DLD1 (cell line): ENCODE measurements around the gene RBM12.

Source experiments
- in situ Hi-C: cut with HindIII; loops from 2 replicates; pipeline ENCODE4 v1.10.0; 2017; ENCODE audit warnings: low sequenced_read_pairs

RBM12 gene

GRCh38 chr20:35621560-35621946 lies 43.1 kb downstream of the RBM12 start:
- in situ Hi-C loops: no loop called here

DNA sequence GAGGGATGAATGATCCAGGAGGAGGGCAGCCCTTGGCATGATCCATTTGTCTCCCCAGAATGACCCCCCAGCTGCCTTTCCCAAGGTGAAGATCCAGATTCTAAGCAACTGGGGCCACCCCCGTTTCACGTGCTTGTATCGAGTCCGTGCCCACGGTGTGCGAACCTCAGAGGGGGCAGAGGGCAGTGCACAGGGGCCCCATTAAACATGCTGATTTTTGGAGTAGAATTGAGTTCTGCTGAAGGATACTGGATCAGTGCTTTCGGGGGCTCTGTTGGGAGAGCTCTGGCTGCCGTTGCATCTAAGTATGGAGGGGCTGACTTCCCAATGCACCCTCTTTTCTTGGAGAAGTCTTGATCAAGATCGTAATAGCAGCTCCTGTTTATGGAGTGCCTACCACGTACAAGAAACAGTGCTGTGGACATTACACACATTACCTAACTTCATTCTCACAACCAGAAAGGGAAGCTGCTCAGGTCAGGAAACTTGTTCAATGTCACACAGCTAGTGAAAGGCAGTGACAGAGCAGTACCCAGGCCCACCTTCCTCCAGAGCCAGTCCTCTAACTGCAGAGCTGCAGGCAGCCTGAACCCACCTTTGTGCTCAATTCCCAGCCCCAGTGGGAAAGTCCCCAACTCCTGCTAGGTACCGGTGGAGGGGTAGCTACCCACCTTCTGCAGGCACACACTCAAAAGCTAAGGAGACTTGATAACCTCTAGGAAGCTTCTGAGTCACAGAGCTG lies 43.7 kb downstream of the RBM12 start:
- in situ Hi-C loops: no loop called here

GRCh38 chr20:35619196-35620095 lies 45.3 kb downstream of the RBM12 start:
- in situ Hi-C loops: no loop called here

DNA sequence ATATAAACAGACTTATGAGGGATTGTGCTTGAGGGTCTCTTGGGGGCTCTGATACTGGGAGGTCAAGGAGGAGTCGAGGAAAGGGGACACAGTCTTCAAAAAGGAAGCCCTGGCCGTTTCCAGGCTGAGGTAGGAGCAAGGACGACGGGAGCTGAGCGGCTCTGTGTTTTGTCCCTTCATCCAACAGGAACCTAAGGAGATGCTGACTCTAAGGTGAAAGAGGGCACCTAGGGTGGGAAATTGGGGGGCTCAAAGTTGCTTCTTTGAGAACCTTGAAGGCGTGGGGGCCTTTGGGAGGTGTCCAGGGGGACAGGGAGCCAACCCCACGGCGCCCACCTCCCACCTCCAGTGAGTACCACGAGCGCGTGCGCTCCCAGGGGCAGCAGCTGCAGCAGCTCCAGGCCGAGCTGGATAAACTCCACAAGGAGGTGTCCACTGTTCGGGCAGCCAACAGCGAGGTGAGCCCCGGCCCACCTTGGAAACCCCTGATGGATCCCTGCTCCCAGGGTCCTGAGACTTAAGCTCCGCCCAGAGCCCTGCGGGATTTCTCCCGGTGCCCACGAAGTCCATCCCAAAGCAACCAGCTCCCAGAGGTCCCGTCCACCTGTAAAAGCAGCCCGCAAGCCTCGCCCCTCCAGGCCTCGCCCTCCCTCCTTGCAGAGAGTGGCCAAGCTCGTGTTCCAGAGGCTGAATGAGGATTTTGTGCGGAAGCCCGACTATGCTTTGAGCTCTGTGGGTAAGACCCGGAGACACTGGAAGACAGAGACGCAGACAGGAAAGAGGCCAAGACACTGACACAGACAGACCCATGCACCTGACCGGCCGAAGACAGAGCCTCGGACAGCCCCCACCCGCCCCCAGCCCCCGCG lies 46.2 kb downstream of the RBM12 start:
- in situ Hi-C loops: no loop called here

GRCh38 chr20:35617397-35618262 lies 47.1 kb downstream of the RBM12 start:
- in situ Hi-C loops: no loop called here

- in situ Hi-C loops: no loop called here
Measured at GRCh38 chr20:35616465-35617396, 48.0 kb downstream of the RBM12 start.

DNA sequence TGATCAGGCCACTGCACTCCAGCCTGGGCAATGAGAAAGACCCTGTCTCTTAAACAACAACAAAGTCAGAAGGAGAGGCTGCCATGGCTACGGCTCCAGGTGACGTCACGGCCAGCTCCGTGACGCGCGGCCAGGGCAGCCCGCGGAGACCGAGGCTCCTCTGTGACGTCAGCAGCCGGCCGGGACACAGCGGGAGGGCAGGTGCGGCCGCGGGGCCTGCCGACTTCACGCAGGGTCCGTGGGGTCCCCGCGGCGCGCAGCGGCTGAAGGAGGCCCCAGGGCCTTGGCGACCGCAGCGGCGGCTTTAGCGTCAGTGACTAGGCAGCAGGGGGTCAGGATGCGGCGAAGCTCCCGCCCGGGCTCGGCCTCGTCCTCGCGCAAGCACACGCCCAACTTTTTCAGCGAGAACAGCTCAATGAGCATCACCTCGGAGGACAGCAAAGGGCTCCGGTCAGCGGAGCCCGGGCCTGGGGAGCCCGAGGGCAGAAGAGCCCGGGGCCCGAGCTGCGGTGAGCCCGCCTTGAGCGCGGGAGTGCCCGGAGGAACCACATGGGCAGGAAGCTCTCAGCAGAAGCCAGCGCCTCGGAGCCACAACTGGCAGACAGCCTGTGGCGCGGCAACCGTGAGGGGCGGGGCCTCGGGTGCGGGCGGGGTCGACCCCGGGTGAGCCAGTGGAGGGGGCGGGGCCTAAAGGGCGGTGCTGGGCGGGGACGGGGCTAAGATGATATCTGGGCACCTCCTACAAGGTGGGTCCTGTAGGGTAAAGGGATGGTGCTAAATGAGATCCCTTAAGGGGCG lies 48.8 kb downstream of the RBM12 start, which contains the start of gene SPAG4:
TSS of gene SPAG4 (plus strand) at position 163 of the 798 bp plus-strand sequence. CDS start at position 338, 175 bp downstream.
- in situ Hi-C loops: no loop called here

DNA sequence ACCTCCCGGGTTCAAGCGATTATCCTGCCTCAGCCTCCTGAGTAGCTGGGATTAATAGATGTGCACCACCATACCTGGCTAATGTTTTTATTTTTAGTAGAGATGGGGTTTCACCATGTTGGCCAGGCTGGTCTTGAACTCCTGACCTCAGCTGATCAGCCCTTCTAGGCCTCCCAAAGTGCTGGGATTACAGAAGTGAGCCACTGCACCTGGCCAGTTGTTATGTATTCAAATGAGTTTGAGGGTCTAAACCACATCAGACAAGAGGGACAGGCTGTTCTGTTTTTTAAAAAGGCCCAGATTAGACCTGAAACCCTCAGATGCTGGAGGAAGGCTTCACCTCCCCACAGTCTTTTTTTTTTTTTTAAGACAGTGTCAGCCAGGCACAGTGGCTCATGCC lies 53.2 kb downstream of the RBM12 start:
- in situ Hi-C loops: no loop called here

DNA sequence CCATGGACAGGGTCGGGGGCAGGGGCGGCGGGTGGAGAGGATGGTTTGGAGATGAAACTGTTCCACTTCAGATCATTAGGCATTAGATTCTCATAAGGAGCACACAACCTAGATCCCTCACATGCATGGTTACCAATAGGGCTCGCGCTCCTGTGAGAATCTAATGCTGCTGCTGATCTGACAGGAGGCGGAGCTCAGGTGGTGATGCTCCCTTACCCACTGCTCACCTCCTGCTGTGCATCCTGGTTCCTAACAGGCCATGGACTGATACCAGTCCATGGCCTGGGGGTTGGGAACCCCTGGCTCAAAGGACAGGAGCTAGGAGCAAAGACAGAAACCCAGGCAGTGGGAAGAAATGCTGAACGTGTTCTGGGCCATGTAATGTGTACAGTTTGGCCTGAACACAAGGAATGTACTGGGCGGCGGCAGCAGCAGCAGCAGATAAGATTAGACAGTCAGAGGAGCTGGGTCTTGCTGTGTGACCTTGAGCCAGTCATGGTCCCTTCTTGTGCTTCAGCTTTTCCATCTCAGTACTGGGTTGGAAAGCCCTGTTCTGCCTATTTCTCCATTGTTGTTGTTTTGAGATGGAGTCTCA lies 53.8 kb downstream of the RBM12 start:
- in situ Hi-C loops: no loop called here

DNA sequence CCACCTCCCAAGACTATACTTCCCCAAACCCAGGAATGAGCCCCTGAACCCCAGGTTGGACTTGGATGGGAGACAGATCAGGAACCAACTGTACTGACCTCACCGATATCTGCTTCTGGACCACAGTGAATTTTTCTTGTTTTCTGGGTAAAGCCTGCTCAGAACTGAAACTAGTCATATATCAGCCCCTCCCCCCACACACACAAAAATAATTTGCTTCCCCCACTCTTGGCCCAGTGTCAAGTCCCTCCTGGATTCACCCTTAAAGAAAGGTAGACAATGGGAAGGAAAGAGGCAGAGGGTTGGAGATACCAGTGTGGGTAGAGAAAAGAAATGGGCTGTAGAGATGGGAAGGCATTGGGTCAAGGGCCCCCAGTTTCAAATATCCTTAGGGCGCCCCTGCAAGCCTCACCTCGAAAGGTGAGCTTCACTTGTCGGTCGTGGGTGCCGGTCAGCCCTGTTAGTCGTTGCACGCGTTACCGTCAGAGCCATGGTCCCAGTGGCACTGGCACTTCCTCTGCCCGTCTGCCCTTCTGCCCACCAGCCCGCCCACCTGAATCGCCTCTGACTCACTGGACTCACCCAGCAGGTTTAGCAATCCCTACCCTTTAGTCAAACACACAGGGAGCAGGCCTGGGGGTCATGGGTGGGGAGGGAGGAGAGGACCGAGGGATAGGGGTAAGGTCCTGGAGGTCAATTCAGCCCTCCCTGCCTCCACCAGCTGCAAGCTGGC lies 57.5 kb downstream of the RBM12 start:
- in situ Hi-C loops: no loop called here

DNA sequence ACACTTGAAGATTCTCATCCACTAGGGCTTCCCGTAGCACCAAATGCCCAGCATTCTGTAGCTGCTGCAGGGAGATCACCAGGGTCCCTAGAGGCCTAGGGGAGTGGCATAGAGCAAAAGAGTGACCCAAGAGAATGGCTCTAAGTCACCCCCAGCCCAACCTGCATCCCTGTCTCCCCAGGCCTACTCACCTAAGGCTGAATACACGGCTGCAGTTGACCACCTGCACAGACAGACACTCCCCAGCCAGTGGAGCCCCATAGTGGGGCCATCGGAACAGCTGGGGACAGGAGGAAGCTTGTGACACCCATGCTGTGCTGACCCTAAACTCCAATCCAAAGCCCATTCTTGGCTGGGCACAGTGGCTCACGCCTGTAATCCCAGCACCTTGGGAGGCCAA lies 58.6 kb downstream of the RBM12 start:
- in situ Hi-C loops: no loop called here

GRCh38 chr20:35604449-35604747 lies 60.3 kb downstream of the RBM12 start:
- in situ Hi-C loops: no loop called here

- in situ Hi-C loops: no loop called here
Measured at GRCh38 chr20:35603695-35604448, 60.8 kb downstream of the RBM12 start.

DNA sequence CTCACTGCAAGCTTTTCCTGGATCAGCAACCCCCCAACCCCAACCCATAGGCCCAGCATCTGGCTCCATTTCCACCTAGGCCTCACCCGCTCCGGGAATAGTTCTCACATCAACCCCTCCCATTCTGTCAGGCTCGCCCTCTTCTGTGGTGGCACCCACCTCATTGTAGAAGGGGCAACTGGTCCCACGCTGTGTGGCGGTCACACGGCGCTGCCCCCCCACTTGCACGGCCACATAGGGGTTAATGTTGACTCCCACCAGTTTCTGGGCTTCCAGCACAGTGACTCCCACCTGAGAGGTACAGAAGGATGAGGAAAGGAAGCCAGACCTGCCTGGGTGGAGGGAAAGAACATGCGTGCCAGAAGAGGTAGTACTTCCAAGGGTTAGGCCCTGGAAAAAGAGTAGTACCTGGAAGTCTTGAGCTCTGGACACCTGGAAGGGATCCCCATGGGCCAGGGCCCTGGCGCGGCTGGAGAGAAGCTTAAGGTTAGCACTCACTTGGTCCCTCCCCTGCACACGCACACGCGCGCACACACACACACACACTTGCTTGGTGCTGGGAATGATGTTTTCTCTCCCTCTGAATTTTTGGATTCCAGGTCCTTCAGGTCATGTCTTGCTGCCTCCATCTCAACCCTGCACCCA lies 61.7 kb downstream of the RBM12 start:
- in situ Hi-C loops: no loop called here

DNA sequence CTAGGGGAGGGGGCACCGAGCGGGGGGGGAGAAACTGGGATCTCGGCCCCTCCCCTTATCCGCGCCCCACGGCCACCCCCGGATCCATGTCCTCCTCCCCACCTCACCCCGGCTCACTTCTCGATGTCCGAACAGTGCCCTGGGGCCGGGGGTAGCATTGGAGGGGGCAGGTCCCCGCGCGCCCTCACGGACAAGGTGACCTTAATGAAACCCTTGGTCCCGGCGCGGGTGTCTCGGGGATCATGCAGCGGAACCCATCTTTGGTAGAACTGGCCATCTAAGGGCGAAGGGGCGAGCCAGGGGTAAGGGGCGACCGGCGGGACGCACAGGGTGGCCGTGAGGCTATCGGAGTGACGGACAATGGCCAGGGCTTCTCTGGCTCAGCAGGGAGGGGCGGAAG lies 62.7 kb downstream of the RBM12 start:
- in situ Hi-C loops: no loop called here
